DND-41 (cell line): ENCODE results near the gene CCDC14.

Experiments used
- ATAC-seq: fragments of 200-7000 bp; cut with Tn5 transposase; 3 replicates; pipeline ENCODE4 v1.9.1; 2021; ENCODE audit warnings: low read depth; ENCODE audit not compliant: insufficient read depth
- DNase-seq: peaks from one replicate; pipeline ENCODE4 v3.0.0-alpha.2; 2020
- H2AFZ ChIP-seq: 2 replicates; pipeline ENCODE4 v1.6.0; 2012; ENCODE audit warnings: low read depth, low read length
- H3K27ac ChIP-seq: 2 replicates; pipeline ENCODE4 v1.5.1; 2012; ENCODE audit warnings: low read length, inconsistent platforms
- H3K27me3 ChIP-seq: fragments of 200-600 bp; sonication (generic); 2 replicates; pipeline ENCODE4 v1.6.0; 2012; ENCODE audit warnings: low read length, mild to moderate bottlenecking, inconsistent platforms; ENCODE audit not compliant: insufficient read depth, poor library complexity
- H3K36me3 ChIP-seq: 2 replicates; pipeline ENCODE4 v1.5.1; 2012; ENCODE audit warnings: low read length, inconsistent platforms; ENCODE audit not compliant: insufficient read depth
- H3K4me1 ChIP-seq: 2 replicates; pipeline ENCODE4 v1.5.1; 2012; ENCODE audit warnings: mild to moderate bottlenecking, low read length; ENCODE audit not compliant: insufficient read depth
- H3K4me2 ChIP-seq: 2 replicates; pipeline ENCODE4 v1.6.0; 2012; ENCODE audit warnings: mild to moderate bottlenecking, moderate library complexity, low read length, inconsistent platforms; ENCODE audit not compliant: insufficient read depth
- H3K4me3 ChIP-seq, 2 experiments: fragments of 200-600 bp in 1 of 2; shearing (Covaris generic) in 1 of 2; 2 replicates each; pipeline ENCODE4 v1.5.1; 2012 to 2016; ENCODE audit warnings: inconsistent platforms in 2 of 2, low read length in 2 of 2, mild to moderate bottlenecking in 2 of 2, low read depth in 1 of 2, moderate library complexity in 1 of 2
- H3K79me2 ChIP-seq: 2 replicates; pipeline ENCODE4 v1.6.0; 2012; ENCODE audit warnings: low read length, inconsistent platforms; ENCODE audit not compliant: insufficient read depth
- H3K9ac ChIP-seq: 2 replicates; pipeline ENCODE4 v1.6.0; 2012; ENCODE audit warnings: low read depth, mild to moderate bottlenecking, inconsistent platforms, low read length, moderate library complexity
- H3K9me3 ChIP-seq: 2 replicates; pipeline ENCODE4 v1.5.1; 2012; ENCODE audit warnings: low read length, moderate library complexity, mild to moderate bottlenecking, inconsistent platforms; ENCODE audit not compliant: insufficient read depth, severe bottlenecking
- H4K20me1 ChIP-seq: 2 replicates; pipeline ENCODE4 v1.6.0; 2012; ENCODE audit warnings: low read length; ENCODE audit not compliant: insufficient read depth
- EZH2 ChIP-seq: IDR thresholded peaks from 3 replicates; pipeline ENCODE4 v1.6.1; 2012; ENCODE audit warnings: borderline replicate concordance, low read depth, mild to moderate bottlenecking, moderate library complexity, low read length, inconsistent platforms; ENCODE audit not compliant: severe bottlenecking
- TF ChIP-seq, protein P1 (sequence below): IDR thresholded peaks from 2 replicates; pipeline ENCODE4 v1.5.1; 2012; ENCODE audit warnings: borderline replicate concordance, low read length, moderate library complexity, mild to moderate bottlenecking; ENCODE audit not compliant: poor library complexity, severe bottlenecking; ENCODE audit errors: extremely low read depth

The CCDC14 gene

DNA sequence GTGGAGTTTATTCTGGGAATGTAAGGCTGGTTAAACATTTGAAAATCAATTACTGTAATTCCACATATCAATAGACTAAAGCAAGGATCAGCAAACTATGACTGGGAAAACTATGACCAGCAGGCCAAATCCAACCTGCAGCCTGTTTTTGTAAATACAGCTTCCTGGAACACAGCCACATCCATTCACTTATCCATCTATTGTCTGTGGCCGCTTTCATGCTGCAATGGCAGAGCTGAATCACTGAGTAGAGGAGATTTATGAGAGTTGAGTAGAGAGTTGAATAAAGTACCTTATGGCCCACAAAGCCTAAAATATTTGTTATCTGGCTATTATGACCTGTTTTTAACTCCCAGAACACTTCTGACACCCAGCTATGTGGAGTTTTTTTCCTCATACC lies 89.1 kb downstream of the CCDC14 start:
- peaks cover 2% of the 10 kb centered on the region for H3K27me3 ChIP-seq
- no peak overlapping the region for H3K9ac ChIP-seq
- H3K4me2 ChIP-seq = no peak overlapping the region
- no peaks in the 10 kb centered on the region for H3K4me1 ChIP-seq
- H3K4me3 ChIP-seq = no peak overlapping the region
- H4K20me1 ChIP-seq = no peaks in the 10 kb centered on the region
- TF ChIP-seq, protein P1, sequence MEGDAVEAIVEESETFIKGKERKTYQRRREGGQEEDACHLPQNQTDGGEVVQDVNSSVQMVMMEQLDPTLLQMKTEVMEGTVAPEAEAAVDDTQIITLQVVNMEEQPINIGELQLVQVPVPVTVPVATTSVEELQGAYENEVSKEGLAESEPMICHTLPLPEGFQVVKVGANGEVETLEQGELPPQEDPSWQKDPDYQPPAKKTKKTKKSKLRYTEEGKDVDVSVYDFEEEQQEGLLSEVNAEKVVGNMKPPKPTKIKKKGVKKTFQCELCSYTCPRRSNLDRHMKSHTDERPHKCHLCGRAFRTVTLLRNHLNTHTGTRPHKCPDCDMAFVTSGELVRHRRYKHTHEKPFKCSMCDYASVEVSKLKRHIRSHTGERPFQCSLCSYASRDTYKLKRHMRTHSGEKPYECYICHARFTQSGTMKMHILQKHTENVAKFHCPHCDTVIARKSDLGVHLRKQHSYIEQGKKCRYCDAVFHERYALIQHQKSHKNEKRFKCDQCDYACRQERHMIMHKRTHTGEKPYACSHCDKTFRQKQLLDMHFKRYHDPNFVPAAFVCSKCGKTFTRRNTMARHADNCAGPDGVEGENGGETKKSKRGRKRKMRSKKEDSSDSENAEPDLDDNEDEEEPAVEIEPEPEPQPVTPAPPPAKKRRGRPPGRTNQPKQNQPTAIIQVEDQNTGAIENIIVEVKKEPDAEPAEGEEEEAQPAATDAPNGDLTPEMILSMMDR = no peak
- no peak for TF ChIP-seq EZH2
- no peaks in the 10 kb centered on the region for H3K36me3 ChIP-seq
- H3K27ac ChIP-seq = no peak overlapping the region
- no peaks in the 10 kb centered on the region for H3K9me3 ChIP-seq
- DNase-seq (no peak), ATAC-seq (no peak)
- no peak overlapping the region for H2AFZ ChIP-seq
- no peaks in the 10 kb centered on the region for H3K79me2 ChIP-seq

DNA sequence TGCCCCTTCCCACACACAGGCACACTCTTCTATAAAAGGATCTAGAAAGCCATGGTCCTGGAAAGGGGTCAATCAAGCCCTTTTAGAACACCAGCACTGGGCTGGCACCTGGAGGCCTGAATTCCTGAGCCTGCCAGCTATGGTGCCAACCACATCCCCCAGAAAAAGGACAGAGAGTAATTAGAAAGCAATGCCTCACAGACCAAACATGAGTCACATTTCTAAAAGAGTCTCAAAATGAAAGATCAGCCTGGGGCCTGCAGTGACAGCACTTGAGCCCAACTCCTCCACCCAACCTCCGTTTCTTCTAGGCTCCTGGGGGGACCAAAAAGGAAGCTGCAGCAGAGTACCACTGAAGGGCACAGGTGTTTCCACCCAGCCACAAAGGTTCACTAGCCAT lies 91.0 kb downstream of the CCDC14 start:
- Histone ChIP-seq H3K36me3 (no peaks in the 10 kb centered on the region), H3K9ac (no peak overlapping the region), H3K79me2 (no peaks in the 10 kb centered on the region), H3K27me3 (peaks cover 2% of the 10 kb centered on the region), H3K4me2 (no peak overlapping the region), H3K27ac (no peak overlapping the region), H3K4me3 (no peak overlapping the region), H4K20me1 (no peaks in the 10 kb centered on the region), H3K9me3 (no peaks in the 10 kb centered on the region), H3K4me1 (no peaks in the 10 kb centered on the region), H2AFZ (no peak overlapping the region)
- no peak for DNase-seq
- no peak for TF ChIP-seq EZH2
- TF ChIP-seq, protein P1 = no peak
- ATAC-seq = no peak

DNA sequence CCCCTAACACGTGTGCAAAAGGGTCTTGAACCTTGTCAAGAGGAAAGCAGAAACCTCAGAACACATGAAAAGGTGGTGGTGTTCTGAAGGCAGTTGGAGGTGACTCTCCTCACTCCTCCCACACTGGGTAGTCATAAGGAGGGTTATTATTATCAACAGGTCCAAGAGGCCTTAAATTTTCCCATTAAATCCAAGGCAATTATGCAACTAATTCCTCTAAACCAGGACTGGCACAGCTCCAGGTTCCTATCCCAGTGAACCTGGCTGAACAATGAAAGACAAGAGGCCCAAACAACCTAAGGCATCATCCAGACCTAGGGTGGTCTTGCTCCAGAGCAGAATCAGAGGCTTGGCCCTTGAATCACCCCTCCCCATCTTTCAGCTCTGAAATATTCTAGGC lies 91.9 kb downstream of the CCDC14 start:
- no peak overlapping the region for H3K27ac ChIP-seq
- H3K4me2 ChIP-seq = no peak overlapping the region
- DNase-seq = no peak
- no peaks in the 10 kb centered on the region for H3K4me1 ChIP-seq
- TF ChIP-seq, protein P1 = no peak
- no peak for TF ChIP-seq EZH2
- no peak overlapping the region for H3K4me3 ChIP-seq
- H3K9ac ChIP-seq = no peak overlapping the region
- H2AFZ ChIP-seq = no peak overlapping the region
- no peaks in the 10 kb centered on the region for H3K36me3 ChIP-seq
- H3K9me3 ChIP-seq = no peaks in the 10 kb centered on the region
- H3K79me2 ChIP-seq = no peaks in the 10 kb centered on the region
- ATAC-seq = no peak
- no peaks in the 10 kb centered on the region for H4K20me1 ChIP-seq
- H3K27me3 ChIP-seq = peaks cover 2% of the 10 kb centered on the region

DNA sequence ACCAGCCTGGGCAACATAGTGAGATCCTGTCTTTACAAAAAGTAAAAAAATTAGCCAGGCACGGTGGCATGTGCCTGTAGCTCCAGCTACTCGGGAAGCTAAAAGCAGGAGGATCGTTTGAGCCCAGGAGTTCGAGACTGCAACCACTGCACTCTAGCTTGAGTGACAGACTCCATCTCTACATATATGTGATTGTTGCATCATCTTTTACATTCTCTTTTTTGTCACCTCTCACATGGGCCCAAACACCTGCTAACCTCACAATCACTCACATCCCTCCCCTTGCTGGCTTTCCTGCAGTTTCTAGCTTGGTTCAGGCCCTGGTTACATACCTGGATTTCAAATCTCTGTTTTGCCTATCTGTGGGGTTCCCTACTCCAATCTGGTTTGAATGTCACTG lies 96.3 kb downstream of the CCDC14 start:
- H3K9ac ChIP-seq = no peak overlapping the region
- DNase-seq (no peak), ATAC-seq (no peak)
- H3K36me3 ChIP-seq = no peaks in the 10 kb centered on the region
- no peaks in the 10 kb centered on the region for H3K79me2 ChIP-seq
- TF ChIP-seq, protein P1 = no peak
- no peak for TF ChIP-seq EZH2
- H3K9me3 ChIP-seq = no peaks in the 10 kb centered on the region
- H3K27me3 ChIP-seq = peaks cover 6% of the 10 kb centered on the region
- no peaks in the 10 kb centered on the region for H3K4me1 ChIP-seq
- no peak overlapping the region for H3K27ac ChIP-seq
- H3K4me3 ChIP-seq = no peak overlapping the region
- H3K4me2 ChIP-seq = no peak overlapping the region
- H4K20me1 ChIP-seq = no peaks in the 10 kb centered on the region
- H2AFZ ChIP-seq = no peak overlapping the region
